ENCODE results near the gene OR2A12.

- TF ChIP-seq, protein P1, sequence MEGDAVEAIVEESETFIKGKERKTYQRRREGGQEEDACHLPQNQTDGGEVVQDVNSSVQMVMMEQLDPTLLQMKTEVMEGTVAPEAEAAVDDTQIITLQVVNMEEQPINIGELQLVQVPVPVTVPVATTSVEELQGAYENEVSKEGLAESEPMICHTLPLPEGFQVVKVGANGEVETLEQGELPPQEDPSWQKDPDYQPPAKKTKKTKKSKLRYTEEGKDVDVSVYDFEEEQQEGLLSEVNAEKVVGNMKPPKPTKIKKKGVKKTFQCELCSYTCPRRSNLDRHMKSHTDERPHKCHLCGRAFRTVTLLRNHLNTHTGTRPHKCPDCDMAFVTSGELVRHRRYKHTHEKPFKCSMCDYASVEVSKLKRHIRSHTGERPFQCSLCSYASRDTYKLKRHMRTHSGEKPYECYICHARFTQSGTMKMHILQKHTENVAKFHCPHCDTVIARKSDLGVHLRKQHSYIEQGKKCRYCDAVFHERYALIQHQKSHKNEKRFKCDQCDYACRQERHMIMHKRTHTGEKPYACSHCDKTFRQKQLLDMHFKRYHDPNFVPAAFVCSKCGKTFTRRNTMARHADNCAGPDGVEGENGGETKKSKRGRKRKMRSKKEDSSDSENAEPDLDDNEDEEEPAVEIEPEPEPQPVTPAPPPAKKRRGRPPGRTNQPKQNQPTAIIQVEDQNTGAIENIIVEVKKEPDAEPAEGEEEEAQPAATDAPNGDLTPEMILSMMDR (IDR thresholded peaks at IDR 0.05): no peak
- no peak for TF ChIP-seq EP300 (IDR thresholded peaks at IDR 0.05)
These were observed 58.3 kb downstream of the OR2A12 start for GRCh38 chr7:144144426-144144825.

Measured in tibial nerve (tissue), 4 donors.